AG09309 (cell line): ENCODE results near the gene MOXD1.

Source experiments
- DNase-seq: peaks from one replicate; pipeline ENCODE4 v3.0.0-alpha.2; 2010; ENCODE audit warnings: low read depth
- H3K4me3 ChIP-seq: 2 replicates; pipeline ENCODE4 v1.5.1; 2011; ENCODE audit warnings: mild to moderate bottlenecking, low read depth, low read length, moderate library complexity; ENCODE audit not compliant: control insufficient read depth
- TF ChIP-seq, protein P1 (sequence below): IDR thresholded peaks from 2 replicates; pipeline ENCODE4 v1.5.1; 2011; ENCODE audit warnings: mild to moderate bottlenecking, low read depth, low read length, inconsistent platforms; ENCODE audit not compliant: insufficient read depth, control insufficient read depth; ENCODE audit errors: missing control alignments

Gene MOXD1

DNA sequence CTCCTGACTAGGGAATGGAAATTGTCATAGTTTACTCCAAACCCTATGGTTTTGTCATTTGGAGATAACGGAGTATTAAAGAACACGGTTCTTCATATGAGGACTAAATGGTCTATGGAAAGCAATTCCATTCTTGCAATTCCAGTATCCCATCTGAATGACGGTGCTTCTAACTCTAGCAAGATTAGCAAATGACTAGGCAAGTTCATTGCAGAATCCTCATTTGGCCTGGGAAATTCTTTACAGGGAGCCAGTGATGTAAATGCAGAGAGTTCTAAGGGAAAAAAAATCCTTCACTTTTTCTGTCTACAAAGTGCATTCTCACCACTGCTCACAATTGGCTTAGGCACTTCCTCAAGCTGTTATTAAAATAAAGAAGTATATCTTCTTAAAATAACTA lies 111.5 kb downstream of the MOXD1 start:
- DNase-seq: no peak
- no peak overlapping the region for H3K4me3 ChIP-seq
- TF ChIP-seq, protein P1, sequence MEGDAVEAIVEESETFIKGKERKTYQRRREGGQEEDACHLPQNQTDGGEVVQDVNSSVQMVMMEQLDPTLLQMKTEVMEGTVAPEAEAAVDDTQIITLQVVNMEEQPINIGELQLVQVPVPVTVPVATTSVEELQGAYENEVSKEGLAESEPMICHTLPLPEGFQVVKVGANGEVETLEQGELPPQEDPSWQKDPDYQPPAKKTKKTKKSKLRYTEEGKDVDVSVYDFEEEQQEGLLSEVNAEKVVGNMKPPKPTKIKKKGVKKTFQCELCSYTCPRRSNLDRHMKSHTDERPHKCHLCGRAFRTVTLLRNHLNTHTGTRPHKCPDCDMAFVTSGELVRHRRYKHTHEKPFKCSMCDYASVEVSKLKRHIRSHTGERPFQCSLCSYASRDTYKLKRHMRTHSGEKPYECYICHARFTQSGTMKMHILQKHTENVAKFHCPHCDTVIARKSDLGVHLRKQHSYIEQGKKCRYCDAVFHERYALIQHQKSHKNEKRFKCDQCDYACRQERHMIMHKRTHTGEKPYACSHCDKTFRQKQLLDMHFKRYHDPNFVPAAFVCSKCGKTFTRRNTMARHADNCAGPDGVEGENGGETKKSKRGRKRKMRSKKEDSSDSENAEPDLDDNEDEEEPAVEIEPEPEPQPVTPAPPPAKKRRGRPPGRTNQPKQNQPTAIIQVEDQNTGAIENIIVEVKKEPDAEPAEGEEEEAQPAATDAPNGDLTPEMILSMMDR: no peak

DNA sequence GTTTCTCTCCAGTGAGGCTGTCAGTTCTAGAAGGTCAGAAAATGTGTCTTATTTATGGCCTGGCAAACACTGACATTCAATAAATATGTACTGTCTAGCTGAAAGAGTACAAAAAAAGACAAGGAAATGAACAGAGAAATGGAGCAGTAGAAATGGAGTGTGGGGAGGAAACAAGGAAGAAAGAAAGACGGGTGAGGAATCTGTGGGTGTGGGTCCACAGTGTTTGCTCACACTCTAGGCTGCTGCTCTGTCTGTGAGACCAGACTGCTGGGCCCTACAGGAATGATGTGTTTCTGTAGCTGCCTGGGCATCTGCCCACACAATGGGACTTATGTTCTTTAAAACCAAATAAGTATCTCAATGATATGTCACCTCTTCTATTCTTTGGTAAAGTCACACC lies 114.2 kb downstream of the MOXD1 start:
- DNase-seq: no peak
- TF ChIP-seq, protein P1: no peak
- no peak overlapping the region for H3K4me3 ChIP-seq

DNA sequence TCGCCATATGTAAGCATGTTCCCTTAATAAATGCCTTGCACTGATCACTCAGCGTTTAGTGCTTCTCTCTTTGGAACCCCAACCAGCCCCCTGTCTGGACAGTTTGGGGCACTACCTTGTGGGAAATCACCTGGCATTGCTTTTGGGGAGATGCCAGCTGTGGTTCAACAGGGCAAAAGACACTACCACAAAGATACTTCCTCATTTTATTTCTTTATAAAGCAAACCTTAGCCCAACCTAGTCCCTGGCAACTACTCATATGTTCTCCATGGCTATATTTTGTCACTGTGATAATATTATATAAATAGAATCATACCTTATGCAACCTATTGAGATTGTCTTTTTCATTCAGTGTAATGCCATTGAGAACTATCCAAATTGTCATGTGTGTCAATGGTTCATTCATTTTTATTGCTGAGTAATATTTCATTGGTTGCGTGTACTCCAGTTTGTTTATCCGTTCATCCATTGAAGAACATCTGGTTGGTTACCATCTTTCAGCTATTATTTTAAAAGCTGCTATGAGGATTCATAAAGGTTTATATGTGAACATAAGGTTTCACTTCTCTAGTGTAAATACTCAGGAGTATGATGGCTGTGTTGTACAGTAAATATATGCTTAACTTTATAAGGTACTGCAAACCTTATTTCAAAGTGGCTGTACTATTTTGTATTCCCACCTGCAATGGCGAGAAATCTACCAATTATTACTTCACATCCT lies 114.8 kb downstream of the MOXD1 start:
- TF ChIP-seq, protein P1: no peak
- no peak for DNase-seq
- H3K4me3 ChIP-seq: no peak overlapping the region

DNA sequence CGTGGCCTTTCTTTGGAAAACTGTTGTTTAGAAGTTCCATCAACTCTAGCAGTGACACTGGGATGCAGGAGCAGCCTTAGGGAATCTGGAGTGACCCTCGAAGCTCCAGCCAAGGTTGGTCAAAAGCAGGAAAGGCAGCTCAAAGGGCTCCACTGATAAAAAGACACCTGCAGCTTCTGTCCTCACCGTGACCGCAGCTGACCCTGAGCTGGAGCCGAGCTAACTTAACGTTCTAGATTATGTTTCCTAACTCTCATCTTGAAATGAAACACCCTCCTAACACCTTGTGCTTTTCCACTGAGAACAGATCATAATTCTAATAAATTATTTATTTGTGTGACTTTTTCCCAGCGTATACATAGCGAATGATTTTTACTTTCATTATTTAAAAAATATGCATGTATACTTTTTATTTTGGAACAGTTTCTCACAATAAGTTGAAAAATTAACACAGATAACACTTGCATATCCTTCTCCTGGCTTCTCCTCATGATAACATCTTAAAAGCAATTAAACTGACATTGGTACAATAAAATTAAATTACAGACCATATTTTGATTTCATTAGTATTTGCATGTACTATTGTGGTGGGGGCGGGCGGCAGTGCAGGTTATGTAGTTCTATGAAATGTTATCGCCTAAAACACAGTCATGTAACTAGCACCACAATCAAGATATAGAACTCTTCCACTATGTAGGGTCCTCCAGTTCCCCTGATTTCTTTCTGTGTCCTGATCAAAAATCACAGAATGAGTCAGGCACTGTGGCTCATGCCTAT lies 116.1 kb downstream of the MOXD1 start:
- no peak overlapping the region for H3K4me3 ChIP-seq
- no peak for DNase-seq
- TF ChIP-seq, protein P1: no peak

DNA sequence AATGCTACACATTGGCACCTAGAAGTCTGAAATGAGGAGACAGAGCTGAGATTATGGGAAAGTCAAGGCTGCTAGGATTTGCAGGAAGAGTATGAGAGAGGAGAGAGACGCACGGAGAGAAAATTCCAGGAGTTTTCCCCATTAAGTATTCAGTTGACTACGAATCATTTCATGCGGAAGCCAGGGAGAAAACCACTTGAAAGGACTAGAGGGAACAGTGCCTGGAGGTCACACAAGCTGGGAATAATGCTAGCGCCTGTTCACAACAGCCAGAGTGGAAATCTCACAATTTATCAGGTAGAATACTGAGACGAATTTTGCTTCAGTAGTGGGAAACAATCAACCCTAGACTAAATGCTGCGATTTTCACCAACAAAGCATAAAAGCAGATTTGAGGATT lies 118.6 kb downstream of the MOXD1 start:
- TF ChIP-seq, protein P1: no peak
- DNase-seq: no peak
- no peak overlapping the region for H3K4me3 ChIP-seq

DNA sequence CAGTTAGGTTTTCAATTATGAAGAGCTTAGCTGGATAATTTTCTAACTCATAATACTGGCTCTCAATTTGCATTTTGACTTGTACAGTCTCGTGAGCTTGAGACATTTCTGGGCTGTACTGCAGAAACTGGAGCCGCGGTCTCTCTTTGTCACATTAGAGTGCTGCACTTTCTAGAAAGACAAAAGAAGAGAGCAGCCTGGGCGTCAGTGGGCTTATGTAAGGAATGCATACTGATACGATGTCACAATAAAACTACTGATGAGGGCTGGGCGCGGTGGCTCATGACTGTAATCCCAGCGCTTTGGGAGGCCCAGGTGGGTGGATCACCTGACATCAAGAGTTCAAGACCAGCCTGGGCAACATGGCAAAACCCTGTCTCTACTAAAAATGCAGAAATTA lies 120.8 kb downstream of the MOXD1 start:
- H3K4me3 ChIP-seq: no peak overlapping the region
- TF ChIP-seq, protein P1: no peak
- DNase-seq: no peak
